ENCODE measurements around the gene NTHL1. TPM values are rescaled to one million over a fixed set of nuclear protein-coding genes. Genes with fewer than 3 reads are reported as not detected.

NTHL1 gene
- total and polyA plus RNA-seq, 10 donors, result 9.6 to 52.1 (median 27.0) TPM

DNA sequence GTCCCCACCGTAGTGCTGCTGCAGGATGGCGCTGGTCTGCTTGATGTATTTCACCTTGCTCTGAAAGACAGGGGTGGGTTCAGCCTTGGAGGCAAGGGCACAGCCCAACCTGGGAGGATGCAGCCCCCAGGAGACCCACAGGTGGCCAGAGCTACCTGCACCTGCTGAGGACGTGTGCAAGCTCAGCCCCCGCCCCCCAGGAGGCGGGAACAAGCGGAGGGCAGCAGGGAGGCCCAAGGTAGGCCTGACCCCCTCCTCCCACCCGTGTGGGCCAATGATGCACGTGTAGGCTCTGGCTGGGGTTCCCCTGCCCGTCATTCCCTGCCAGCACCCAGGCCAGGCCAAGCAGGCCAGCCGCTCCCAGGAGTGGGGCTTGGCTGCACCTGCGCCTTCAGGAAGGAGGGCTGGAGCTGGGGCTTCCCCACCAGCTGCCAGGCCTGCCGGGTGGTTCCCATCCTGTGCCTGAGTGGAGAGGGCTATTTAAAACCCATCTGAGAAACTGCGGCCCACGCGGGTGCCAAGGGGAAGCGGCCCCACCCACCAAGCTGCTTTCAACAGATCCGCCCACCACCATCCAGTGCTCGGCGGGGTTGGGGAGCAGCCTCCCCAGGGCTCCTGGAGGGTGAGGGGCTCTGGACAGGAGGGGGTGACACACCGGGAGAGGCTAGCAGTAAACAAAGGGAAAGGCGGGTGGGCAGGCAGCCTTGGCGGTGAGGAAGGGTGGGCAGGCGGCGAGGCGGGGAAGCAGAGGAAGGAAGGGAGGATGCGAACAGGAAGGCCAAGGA lies 3.8 kb downstream of the NTHL1 start:
- no peaks in the 10 kb centered on the region for H3K9me3 ChIP-seq
- no peaks in the 10 kb centered on the region for H3K27me3 ChIP-seq (replicated peaks in 1 of 7)
- H3K36me3 ChIP-seq, result peaks cover 0 to 23% (median 0%) of the 10 kb centered on the region in 6 donors
- H3K27ac ChIP-seq, result peak overlapping the region; percentile 33 to 81 (median 64)
- DNase-seq, result no peak
- peaks cover 56 to 95% (median 85%) of the 10 kb centered on the region in 6 donors for H3K4me1 ChIP-seq
- peak overlapping the region in 1 of 8 donors; percentile 30 for H3K4me3 ChIP-seq
- whole genome bisulfite sequencing, 5 donors, result 27 to 44% (median 35%) methylated on average over 18 to 26 of the region's 26 CpGs
- TF ChIP-seq POLR2AphosphoS5 (IDR thresholded peaks at IDR 0.05), result peak; percentile 64 to 76 (median 75)
- no peak for TF ChIP-seq POLR2A (IDR thresholded peaks at IDR 0.05)
- intact Hi-C loops (cut with DNase I; ENCODE audit: low total_unique reads), result no loop called here

DNA sequence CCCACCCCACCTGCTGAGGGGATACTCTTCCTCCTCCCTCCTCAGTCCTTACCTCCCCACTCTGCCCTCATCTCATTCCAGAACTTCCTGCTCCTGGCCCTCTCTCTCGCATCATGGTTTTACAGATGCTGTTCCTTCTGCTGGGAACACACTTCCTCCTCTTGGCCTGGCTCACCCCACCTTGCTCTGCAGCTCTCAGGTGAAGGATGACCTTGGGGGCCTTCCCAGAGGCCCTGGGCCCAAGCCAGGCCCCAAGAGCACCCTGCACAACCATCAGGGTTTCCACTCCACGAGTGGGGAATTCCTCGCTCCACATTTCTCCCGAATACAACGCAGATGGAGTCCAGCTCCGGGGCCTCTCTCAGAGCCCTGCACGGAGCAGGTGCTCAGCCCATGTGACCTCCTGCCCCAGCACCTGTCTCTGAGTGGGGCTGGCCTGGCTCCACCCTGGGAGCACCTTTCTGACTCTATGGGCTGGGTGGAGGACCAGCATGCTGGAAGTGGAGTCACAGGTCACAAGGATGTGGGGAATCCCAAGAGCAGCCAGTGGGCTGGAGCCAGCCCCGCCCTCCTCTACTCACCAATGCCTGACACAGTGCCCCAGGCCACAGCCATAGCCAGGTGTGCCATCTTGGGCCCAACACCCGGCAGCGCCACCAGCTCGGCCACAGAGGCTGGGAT lies 4.5 kb downstream of the NTHL1 start:
- Histone ChIP-seq H3K27ac (peak overlapping the region in 7 of 8 donors; percentile 33 to 81 (median 64)), H3K4me3 (peak overlapping the region in 1 of 8 donors; percentile 30), H3K36me3 (peaks cover 0 to 23% (median 0%) of the 10 kb centered on the region in 6 donors), H3K4me1 (peaks cover 50 to 95% (median 85%) of the 10 kb centered on the region in 6 donors), H3K27me3 (replicated peaks in 1 of 7) (no peaks in the 10 kb centered on the region), H3K9me3 (no peaks in the 10 kb centered on the region)
- intact Hi-C loops (cut with DNase I; ENCODE audit: low total_unique reads), result no loop called here
- no peak for DNase-seq
- TF ChIP-seq, protein P1, sequence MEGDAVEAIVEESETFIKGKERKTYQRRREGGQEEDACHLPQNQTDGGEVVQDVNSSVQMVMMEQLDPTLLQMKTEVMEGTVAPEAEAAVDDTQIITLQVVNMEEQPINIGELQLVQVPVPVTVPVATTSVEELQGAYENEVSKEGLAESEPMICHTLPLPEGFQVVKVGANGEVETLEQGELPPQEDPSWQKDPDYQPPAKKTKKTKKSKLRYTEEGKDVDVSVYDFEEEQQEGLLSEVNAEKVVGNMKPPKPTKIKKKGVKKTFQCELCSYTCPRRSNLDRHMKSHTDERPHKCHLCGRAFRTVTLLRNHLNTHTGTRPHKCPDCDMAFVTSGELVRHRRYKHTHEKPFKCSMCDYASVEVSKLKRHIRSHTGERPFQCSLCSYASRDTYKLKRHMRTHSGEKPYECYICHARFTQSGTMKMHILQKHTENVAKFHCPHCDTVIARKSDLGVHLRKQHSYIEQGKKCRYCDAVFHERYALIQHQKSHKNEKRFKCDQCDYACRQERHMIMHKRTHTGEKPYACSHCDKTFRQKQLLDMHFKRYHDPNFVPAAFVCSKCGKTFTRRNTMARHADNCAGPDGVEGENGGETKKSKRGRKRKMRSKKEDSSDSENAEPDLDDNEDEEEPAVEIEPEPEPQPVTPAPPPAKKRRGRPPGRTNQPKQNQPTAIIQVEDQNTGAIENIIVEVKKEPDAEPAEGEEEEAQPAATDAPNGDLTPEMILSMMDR (IDR thresholded peaks at IDR 0.05 in 8 of 11, conservative IDR thresholded peaks at IDR 0.05 in 3 of 11), result no peak
- TF ChIP-seq POLR2AphosphoS5 (IDR thresholded peaks at IDR 0.05) (no peak), POLR2A (IDR thresholded peaks at IDR 0.05) (no peak)
- 62 to 84% (median 74%) methylated on average over 9 to 11 of the region's 11 CpGs for WGBS, 5 donors

GRCh38 chr16:2042171-2042985 lies 5.3 kb downstream of the NTHL1 start:
- H3K4me1 ChIP-seq, result peaks cover 50 to 100% (median 87%) of the 10 kb centered on the region in 6 donors
- TF ChIP-seq, protein P1 (IDR thresholded peaks at IDR 0.05 in 8 of 11, conservative IDR thresholded peaks at IDR 0.05 in 3 of 11), result no peak
- TF ChIP-seq POLR2AphosphoS5 (IDR thresholded peaks at IDR 0.05), result peak in 2 of 3 donors; percentile 43 to 56
- H3K27me3 ChIP-seq (replicated peaks in 1 of 7), result no peaks in the 10 kb centered on the region
- H3K4me3 ChIP-seq, result no peak overlapping the region
- peaks cover 0 to 31% (median 0%) of the 10 kb centered on the region in 6 donors for H3K36me3 ChIP-seq
- H3K9me3 ChIP-seq, result no peaks in the 10 kb centered on the region
- peak overlapping the region in 6 of 8 donors; percentile 8 to 85 (median 65) for H3K27ac ChIP-seq
- intact Hi-C loops (cut with DNase I; ENCODE audit: low total_unique reads), result no loop called here
- WGBS, 5 donors, result 61 to 81% (median 73%) methylated on average over 9 to 22 of the region's 22 CpGs
- no peak for DNase-seq

DNA sequence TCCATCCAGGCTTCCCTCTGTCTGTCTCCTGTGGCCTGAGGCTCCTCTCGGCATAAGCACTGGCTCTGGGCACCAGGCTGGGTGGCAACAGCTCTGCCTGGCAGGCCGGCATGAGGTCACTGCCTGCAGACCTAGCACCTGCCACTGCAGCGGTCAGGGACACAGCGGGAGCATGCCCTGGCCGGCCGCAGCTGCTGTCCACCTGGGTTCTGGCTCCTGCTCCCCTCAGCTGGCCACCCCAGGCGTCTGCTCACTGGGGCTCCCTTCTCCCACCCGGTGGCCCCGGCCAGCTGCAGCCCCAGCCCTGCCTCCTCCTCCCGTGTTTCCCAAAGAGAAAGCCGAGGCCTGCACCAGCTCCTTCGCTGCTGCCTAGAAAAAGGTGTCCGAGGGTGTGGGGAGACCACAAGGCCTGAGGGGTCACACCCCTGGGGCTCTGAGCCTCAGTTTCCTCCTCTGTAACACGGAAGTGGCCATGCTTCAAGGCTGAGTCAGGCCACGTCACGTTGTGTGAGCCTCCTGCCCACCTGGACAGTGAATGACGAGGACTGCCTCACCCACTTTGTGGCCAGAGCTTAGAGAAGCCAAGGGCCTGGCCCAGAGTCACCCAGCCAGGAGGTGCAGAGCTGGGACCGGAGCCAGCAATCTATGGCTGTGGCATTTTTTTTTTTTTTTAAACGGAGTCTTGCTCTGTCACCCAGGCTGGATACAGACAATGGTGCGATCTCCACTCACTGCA lies 6.7 kb downstream of the NTHL1 start:
- Histone ChIP-seq H3K9me3 (no peaks in the 10 kb centered on the region), H3K36me3 (peaks cover 0 to 44% (median 4%) of the 10 kb centered on the region in 6 donors), H3K27me3 (replicated peaks in 1 of 7) (peaks cover 0 to 1% (median 0%) of the 10 kb centered on the region in 7 donors), H3K27ac (peak overlapping the region in 5 of 8 donors; percentile 75 to 85 (median 79)), H3K4me3 (no peak overlapping the region), H3K4me1 (peaks cover 49 to 100% (median 80%) of the 10 kb centered on the region in 6 donors)
- intact Hi-C loops (cut with DNase I; ENCODE audit: low total_unique reads), result no loop called here
- no peak for DNase-seq
- TF ChIP-seq, protein P1 (IDR thresholded peaks at IDR 0.05 in 8 of 11, conservative IDR thresholded peaks at IDR 0.05 in 3 of 11), result no peak
- peak; percentile 26 to 67 (median 54) for TF ChIP-seq POLR2AphosphoS5 (IDR thresholded peaks at IDR 0.05)
- 78 to 85% (median 82%) methylated on average over 16 to 20 of the region's 20 CpGs for WGBS, 5 donors

Measured in spleen (tissue), 11 donors.